GM20431 (cell line): ENCODE data around the gene DDC.

Experiments used
- in situ Hi-C: fragments of 300-500 bp; cut with MseI, MboI; formaldehyde crosslinking; loops from one replicate; pipeline ENCODE4 v1.15.0; 2020; ENCODE audit warnings: low sequenced_read_pairs; ENCODE audit not compliant: unreplicated experiment

Gene DDC

DNA sequence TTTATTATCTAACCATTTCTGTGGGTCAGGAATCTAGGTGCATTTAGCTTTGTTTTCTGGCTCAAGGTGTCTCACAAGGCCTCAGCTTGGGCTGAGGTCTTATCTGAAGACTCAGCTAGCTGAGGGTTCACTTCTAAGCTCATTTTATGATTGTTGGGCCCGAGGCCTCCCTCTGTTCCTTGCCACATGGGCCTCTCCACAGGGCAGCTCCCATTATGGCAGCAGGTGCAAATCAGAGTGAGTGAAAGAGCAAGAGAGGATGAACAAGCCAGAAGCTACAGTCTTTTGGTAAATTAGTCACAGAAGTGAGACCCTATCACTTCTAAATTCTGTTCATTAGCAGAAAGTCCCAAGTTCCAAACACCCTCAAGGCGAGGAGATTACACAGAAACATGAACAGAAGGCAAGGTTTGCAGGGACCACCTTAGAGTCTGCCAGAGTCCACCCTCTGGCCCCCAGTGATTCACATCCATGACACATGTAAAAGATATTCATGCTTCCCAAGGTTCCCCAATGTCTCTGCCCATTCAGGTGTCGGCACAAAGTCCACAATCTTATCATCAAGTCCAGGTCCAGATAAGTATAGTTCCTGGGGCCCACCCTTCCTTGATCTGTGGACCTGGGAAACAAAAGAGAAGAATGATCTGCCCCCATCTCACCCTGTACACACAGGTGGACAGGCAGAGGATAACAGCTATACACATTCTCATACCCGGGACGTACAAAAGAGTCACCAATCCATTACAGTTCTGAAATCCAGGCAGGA, 138.7 kb downstream of the DDC start:
- in situ Hi-C loops = no loop called here

DNA sequence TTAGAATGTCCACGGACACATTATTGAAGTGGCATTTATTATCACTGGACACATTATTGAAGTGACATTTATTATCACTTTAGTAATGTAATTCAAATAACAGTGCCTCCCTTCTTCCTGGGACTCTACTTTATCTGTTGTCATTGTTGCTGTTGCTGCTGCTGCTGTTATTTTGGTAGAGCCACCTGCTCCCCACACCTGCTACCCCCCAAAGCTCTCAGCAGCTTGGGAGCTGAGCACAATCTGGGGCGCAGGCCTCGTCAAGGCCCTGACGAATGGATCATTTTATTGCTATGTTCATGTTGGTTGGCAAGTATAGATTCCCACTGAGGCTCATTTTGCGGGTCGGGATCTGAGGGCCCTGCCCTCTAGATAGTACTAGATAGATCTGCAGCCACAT, 139.9 kb downstream of the DDC start:
- in situ Hi-C loops = no loop called here

GRCh38 chr7:50423860-50424259, 141.3 kb downstream of the DDC start:
- in situ Hi-C loops = loop anchor here (25.0 kb wide), 1 partner anchor 212 kb away; no protein-coding TSS in a partner anchor

DNA sequence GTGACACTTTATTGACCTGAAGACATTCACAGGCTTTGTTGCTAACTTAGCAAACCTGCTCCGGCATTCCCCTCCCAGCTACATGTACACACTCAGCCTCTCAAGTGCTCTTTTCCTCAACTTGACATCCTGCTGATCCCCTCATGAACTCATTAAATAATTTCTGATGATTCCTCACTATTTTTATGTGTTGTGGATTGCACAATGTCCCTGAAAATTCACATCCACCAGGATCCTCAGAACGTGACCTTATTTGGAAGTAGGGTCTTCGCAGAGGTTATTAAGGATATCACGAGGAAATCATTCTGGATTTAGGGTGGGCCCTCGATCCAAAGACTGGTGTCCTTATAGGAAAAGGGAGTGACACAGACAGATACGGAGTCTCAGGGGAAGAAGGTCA, 142.3 kb downstream of the DDC start:
- in situ Hi-C loops = loop anchor here (25.0 kb wide), 1 partner anchor 211 kb away; no protein-coding TSS in a partner anchor

DNA sequence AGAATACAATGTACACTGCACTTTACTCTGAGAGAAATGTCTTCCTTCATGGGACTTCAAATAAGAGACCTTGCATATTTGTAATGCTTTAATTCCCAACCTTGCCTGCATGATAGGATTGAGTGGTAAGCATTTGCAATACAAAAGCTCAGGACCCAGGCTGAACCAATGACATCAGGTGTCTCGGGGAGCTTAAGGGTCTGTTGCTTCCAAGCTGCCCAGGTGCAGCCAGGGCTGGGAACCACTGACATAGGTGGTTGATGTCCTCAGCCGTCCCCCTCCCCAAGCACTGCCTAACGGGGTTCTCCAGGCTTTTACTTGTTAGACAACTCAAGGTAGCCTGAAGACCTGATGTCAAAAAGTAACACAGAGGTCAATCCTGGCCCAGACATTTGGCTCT, 144.2 kb downstream of the DDC start:
- in situ Hi-C loops = loop anchor here (25.0 kb wide), 1 partner anchor 209 kb away; no protein-coding TSS in a partner anchor

GRCh38 chr7:50418526-50419290, 146.5 kb downstream of the DDC start:
- in situ Hi-C loops = loop anchor here (25.0 kb wide), 1 partner anchor 206 kb away; no protein-coding TSS in a partner anchor

DNA sequence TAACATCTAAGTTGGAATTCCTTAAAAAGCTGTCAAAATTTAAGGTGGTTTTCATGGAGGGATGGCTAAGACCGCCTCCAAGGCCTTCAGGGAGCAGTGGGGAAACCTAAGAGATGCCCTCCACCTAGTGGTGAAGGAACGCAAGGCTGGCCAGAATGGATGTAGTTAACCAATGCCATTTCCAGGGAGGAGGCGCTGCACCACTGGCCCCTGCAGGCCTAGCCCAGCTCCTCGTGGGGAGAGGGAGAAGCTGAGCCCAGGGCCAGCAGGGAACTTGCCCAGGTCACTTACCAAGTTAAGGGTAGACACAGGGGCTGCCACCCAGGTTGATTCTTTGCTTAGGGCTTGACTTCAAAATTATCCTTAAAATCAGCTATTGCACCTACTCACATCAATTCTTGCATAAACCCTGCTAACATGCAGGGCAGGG, 147.1 kb downstream of the DDC start:
- in situ Hi-C loops = loop anchor here (25.0 kb wide), 1 partner anchor 206 kb away; no protein-coding TSS in a partner anchor

- in situ Hi-C loops = loop anchor here (25.0 kb wide), 1 partner anchor 204 kb away; no protein-coding TSS in a partner anchor
Measured at GRCh38 chr7:50416527-50417182, 148.6 kb downstream of the DDC start.

- in situ Hi-C loops = loop anchor here (25.0 kb wide), 1 partner anchor 204 kb away; no protein-coding TSS in a partner anchor
Measured at GRCh38 chr7:50415844-50416364, 149.3 kb downstream of the DDC start.

GRCh38 chr7:50413561-50413960, 151.6 kb downstream of the DDC start:
- in situ Hi-C loops = loop anchor here (25.0 kb wide), 1 partner anchor 201 kb away; no protein-coding TSS in a partner anchor

GRCh38 chr7:50412973-50413372, 152.2 kb downstream of the DDC start:
- in situ Hi-C loops = loop anchor here (25.0 kb wide), 1 partner anchor 201 kb away; no protein-coding TSS in a partner anchor

GRCh38 chr7:50411332-50411731, 153.9 kb downstream of the DDC start:
- in situ Hi-C loops = loop anchor here (25.0 kb wide), 1 partner anchor 199 kb away; no protein-coding TSS in a partner anchor

- in situ Hi-C loops = loop anchor here (25.0 kb wide), 1 partner anchor 198 kb away; no protein-coding TSS in a partner anchor
Measured at GRCh38 chr7:50409856-50410745, 155.1 kb downstream of the DDC start.
